GM18951 (cell line): ENCODE data around the gene RSPRY1.
"Not testable (repeated sequence)": the region's sequence is repeated elsewhere in the genome, so short reads cannot be mapped to it uniquely, and the experiment has no call there.

Source experiments
- POLR2A ChIP-seq: IDR thresholded peaks from 4 replicates; pipeline ENCODE4 v1.6.1; 2011; ENCODE audit warnings: mild to moderate bottlenecking; ENCODE audit not compliant: insufficient read length, insufficient read depth; ENCODE audit errors: extremely low read depth
- in situ Hi-C: fragments of 300-500 bp; cut with MboI; formaldehyde crosslinking; loops from one replicate; pipeline ENCODE4 v1.12.0; 2022; ENCODE audit warnings: low sequenced_read_pairs, mixed read lengths, inconsistent platforms; ENCODE audit not compliant: unreplicated experiment

The RSPRY1 gene

DNA sequence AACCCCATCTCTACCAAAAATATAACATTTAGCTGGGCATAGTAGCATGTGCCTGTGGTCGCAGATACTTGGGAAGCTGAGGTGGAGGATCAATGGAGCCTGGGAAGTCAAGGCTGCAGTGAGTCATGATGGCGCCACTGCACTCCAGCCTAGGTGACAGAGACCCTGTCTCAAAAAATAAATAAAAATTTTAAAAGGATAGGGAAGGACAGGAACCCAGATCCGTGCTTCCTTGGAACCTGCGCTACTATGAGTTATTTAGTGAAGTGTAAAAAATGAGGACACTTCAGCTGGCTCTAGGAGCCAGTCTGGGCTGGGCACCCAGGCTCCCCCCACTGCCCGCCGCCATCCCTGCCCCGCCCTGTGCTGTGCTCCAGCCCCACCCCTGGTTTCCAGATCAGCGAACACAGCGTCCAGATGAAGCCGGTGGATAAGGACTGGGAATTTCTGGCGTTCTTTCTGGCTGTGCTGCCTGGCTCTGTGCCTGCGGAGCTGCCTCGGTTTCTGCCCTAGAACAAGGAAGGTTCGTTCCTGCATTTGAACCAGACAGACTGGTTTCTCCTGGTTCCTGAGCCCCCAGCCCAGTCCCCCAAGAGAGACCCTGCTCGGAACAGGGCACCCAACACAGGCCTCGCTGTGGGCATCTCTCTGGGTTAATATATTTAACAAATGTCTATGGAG, 79.9 kb downstream of the RSPRY1 start:
- in situ Hi-C loops: no loop called here
- no peak for TF ChIP-seq POLR2A

DNA sequence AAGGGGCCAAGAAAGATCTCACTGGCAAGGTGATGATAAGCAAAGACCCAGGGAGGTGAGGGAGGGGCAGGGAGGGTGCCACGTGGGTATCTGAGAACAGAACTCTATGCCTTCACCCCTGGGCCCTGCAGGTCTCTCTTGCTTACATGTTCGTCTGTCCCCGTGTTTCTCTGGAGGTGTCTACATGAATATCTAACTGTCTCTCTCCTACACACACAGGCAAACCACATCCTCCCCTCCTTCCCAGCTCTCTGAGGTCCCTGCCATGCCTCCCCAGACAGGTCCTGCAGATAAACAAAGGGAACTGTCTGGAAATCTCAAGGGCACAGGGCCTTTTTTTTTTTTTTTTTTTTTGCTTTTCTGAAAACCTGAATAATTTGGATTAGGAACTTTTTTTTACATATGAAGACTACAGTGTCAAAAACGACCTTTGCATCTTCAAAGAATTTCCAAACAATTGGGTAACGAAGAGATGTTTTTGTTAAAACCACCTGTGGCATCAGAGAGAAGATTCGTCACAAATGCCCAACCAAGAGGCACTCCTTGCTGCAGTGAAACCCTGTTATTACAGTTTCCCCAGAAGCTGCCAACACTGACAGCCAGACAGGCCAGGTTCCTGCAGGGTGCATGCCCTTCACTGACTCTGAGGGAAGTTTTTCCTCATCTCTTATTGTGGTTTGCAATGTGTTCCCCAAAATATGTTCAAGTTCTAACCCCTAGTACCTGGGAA, 80.6 kb downstream of the RSPRY1 start:
- TF ChIP-seq POLR2A: no peak
- in situ Hi-C loops: no loop called here

DNA sequence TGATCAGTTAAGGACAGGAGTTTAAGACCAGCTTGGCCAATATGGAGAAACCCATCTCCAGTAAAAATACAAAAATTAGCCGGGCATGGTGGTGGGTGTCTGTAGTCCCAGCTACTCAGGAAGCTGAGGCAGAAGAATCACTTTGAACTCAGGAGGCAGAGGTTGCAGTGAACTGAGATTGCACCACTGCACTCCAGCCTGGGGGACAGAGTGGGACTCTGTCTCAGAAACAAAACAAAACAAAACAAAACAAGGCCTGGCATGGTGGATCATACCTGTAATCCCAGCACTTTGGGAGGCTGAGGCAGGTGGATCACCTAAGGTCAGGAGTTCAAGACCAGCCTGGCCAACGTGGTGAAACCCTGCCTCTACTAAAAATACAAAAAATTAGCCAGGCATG, 81.2 kb downstream of the RSPRY1 start:
- in situ Hi-C loops: not testable (repeated sequence)

DNA sequence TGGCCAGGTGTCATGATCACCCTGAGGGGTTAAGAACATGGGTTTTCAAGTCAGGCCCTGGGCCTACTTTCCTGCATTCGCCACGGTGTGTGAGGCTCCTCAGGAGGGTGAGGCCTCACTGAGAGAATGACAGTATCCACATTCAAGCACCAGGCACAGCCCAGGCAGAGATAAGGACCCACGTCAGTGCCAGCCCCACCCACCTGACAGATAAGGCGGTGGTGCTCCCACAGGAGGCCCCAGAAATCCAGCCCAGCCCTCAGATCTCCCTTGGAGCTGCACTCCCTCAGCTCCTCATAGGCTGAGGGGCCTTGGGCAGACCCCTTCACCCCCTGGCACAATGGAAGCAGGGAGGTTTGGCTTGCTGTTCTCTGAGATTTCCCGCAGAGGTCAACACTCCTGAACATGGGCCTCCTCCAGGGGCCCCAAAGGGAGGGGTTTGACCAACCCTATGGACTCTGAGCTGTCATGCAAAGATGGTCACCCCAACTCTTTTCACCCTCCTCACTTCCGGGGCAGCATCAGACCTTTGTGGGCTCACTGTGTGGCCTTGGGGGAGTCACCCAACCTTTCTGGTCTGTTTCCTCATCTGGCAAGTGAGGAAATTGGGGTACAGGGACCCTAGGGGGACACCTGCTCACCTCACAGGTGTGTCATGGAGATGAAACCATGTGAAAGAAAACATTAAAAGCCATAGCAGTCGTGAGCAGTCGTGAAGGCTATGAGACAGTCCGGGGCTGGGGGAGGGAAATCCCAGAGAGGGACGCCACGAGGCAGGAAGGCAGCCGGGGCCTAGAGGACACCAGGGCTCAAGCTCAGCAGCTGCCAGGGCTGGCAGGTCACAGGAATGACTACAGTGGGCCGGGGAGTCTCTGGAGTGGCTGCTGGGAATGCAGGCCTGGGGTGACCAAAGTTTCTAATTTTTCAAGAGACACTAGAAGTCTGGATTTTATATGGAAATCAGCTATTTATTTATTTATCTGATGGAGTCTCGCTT, 83.0 kb downstream of the RSPRY1 start:
- no peak for TF ChIP-seq POLR2A
- in situ Hi-C loops: no loop called here

GRCh38 chr16:57270221-57271062, 84.3 kb downstream of the RSPRY1 start:
- in situ Hi-C loops: no loop called here

GRCh38 chr16:57271063-57271345, 84.9 kb downstream of the RSPRY1 start:
- in situ Hi-C loops: no loop called here
- TF ChIP-seq POLR2A: no peak

More at GRCh38 chr16:57270221-57271062, 84.3 kb downstream of the RSPRY1 start:
- no peak for TF ChIP-seq POLR2A

GRCh38 chr16:57271867-57272495, 85.9 kb downstream of the RSPRY1 start:
- no peak for TF ChIP-seq POLR2A
- in situ Hi-C loops: no loop called here

DNA sequence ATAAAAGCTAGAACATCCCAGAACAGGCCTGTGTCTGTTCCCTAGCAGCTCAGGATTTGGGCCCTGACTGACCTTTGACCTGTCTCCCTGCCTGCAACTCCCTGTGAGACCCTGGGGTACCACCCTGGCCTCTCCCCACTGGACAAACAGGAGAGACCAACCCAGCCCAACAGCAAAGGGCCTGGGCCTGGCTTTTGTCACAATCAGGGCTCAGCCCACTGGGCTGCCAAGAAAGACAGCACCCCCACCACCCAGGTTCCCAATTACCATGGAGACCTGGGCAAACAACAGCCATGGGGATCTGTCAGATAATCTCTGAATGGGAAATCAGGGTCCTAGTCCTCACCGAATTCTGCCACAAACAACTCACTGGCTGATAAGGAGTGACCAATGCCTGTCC, 87.2 kb downstream of the RSPRY1 start:
- no peak for TF ChIP-seq POLR2A
- in situ Hi-C loops: no loop called here

DNA sequence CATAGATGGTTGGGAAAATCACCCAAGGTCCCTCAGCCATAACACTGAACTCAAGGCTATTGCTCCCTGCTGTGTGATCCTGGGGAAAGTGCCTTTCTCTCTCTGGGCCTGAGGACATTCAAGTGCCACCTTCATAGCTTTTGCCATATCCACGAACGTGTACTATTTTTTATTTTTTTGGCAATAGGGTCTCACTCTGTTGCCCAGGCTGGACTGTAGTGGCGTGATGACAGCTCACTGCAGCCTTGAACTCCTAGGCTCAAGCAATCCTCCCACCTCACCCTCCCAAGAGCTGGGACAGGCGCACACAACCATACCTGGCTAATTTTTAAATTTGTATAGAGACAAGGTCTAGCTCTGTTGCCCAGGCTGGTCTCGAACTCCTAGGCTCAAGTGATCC, 87.7 kb downstream of the RSPRY1 start:
- TF ChIP-seq POLR2A: no peak

GRCh38 chr16:57275946-57276345, 89.8 kb downstream of the RSPRY1 start:
- in situ Hi-C loops: not testable (repeated sequence)

More for the DNA sequence above, 87.7 kb downstream of the RSPRY1 start:
- in situ Hi-C loops: no loop called here

DNA sequence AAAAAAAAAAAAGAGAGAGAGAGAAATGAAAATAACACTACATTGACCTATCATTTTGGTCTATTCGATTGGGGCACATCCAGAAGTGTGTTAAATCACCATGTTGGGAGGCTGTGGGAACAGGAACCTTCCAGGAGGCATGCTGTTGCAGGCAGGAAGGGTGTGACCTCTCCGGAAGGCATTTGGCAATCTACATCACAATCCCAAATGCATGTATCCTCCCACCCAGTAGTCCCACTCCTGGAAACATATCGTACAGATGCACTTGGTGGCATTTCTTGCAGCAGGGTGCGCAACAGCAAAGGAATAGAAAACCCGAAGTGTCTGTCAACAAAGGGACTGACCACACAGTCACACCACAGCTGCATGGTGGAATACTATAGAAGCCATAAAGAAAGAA, 90.5 kb downstream of the RSPRY1 start:
- TF ChIP-seq POLR2A: no peak
- in situ Hi-C loops: no loop called here

- TF ChIP-seq POLR2A: no peak
- in situ Hi-C loops: no loop called here
Measured at GRCh38 chr16:57277586-57277985, 91.5 kb downstream of the RSPRY1 start.

- in situ Hi-C loops: no loop called here
- no peak for TF ChIP-seq POLR2A
Measured at GRCh38 chr16:57278494-57278893, 92.4 kb downstream of the RSPRY1 start.
